Uterus (tissue), 4 donors: Measurements from ENCODE around the gene JPH2. TPM values are rescaled to one million over a fixed set of nuclear protein-coding genes. Genes with fewer than 3 reads are reported as not detected.

Experiments
- DNase-seq, 2 donors: peaks; one replicate each; pipeline ENCODE4 v3.0.0-alpha.2; 2019 to 2020
- H3K27ac ChIP-seq, 2 donors: fragments of 200-600 bp; sonication (generic); 1 replicate in 1 of 2; 2 replicates in 1 of 2; pipeline ENCODE4 v1.5.1; 2016 to 2018
- H3K27me3 ChIP-seq, 2 donors: fragments of 200-600 bp; sonication (generic); one replicate each; pipeline ENCODE4 v1.5.1; 2018 to 2019; ENCODE audit warnings: control low read depth in 1 of 2
- H3K36me3 ChIP-seq, 2 donors: fragments of 200-600 bp; sonication (generic); one replicate each; pipeline ENCODE4 v1.5.1; 2019; ENCODE audit warnings: control low read depth in 1 of 2
- H3K4me1 ChIP-seq, 2 donors: fragments of 200-600 bp; sonication (generic); one replicate each; pipeline ENCODE4 v1.5.1; 2018 to 2019; ENCODE audit warnings: control low read depth in 1 of 2
- H3K4me3 ChIP-seq, 2 donors: fragments of 200-600 bp; sonication (generic); 1 replicate in 1 of 2; 2 replicates in 1 of 2; pipeline ENCODE4 v1.5.1; 2018 to 2019; ENCODE audit warnings: mild to moderate bottlenecking in 1 of 2
- H3K9me3 ChIP-seq, 2 donors: fragments of 200-600 bp; sonication (generic); one replicate each; pipeline ENCODE4 v1.5.1; 2019; ENCODE audit warnings: control low read depth in 1 of 2
- POLR2A ChIP-seq, 2 donors: fragments of 450-650 bp; IDR thresholded peaks; one replicate each; pipeline ENCODE4 v1.6.1; 2016; ENCODE audit warnings: antibody characterized with exemption in 2 of 2, mild to moderate bottlenecking in 1 of 2, moderate library complexity in 1 of 2
- intact Hi-C: fragments of 100-400 bp; cut with DNase I; formaldehyde crosslinking; loops from one replicate; pipeline ENCODE4 v1.15.1; 2023; ENCODE audit warnings: low total_unique reads
- total RNA-seq, 4 donors: library from RNA; depleted of rRNA in 3 of 4; stranded (reverse); fragments of >200 nt in 3 of 4; gene quantifications; one replicate each; pipeline versions ENCODE4 v1.1.0 to v1.2.4, GENCODE V29; 2014 to 2023
- TF ChIP-seq, protein P1 (sequence below), 4 experiments: fragments of 200-600 bp in 2 of 4; fragments of 450-650 bp in 2 of 4; sonication (generic) in 2 of 4; IDR thresholded peaks; one replicate each; pipeline ENCODE4 v1.5.1; 2016 to 2019; ENCODE audit warnings: antibody characterized with exemption in 4 of 4, mild to moderate bottlenecking in 2 of 4, moderate library complexity in 1 of 4
- donor health status: DM: yes; HTN: yes; CAD: no.

The JPH2 gene
- total RNA-seq, 4 donors from 2014 or later = 17.6 to 133 (median 61.2) TPM

DNA sequence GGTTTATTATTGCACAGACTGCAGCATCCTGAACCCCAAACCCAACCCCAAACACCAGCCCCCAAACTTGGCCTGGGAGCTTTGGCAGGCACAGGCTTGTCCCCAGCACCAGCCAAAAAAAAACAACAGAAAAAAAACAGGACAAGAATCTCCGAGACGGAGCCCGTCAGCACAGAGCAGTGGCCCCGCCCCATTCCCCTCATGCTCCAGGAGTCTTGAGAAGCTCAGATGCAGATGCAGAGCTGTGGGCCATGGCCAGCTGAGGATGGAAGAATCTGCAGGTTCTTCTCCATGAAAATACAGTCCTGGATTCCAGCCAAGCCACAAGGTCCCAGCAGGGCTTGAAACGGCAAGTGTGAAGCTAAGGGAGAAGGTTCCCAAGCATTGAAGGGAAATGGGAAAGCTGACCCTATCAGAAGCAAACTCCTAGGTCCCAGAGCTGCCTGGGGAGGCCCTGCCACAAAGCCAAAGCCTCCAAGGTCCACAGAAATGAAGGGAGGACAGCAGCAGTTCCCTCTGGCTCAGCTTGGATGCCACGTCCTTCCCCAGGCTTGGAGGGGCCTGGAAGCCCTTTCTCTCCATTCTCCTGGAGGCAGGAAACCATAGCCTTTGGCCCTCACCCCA, 75.2 kb downstream of the JPH2 start:
- peak overlapping the region in 1 of 2 donors; percentile 74 for H3K27ac ChIP-seq
- H3K4me1 ChIP-seq = no peaks in the 10 kb centered on the region
- intact Hi-C loops = no loop called here

DNA sequence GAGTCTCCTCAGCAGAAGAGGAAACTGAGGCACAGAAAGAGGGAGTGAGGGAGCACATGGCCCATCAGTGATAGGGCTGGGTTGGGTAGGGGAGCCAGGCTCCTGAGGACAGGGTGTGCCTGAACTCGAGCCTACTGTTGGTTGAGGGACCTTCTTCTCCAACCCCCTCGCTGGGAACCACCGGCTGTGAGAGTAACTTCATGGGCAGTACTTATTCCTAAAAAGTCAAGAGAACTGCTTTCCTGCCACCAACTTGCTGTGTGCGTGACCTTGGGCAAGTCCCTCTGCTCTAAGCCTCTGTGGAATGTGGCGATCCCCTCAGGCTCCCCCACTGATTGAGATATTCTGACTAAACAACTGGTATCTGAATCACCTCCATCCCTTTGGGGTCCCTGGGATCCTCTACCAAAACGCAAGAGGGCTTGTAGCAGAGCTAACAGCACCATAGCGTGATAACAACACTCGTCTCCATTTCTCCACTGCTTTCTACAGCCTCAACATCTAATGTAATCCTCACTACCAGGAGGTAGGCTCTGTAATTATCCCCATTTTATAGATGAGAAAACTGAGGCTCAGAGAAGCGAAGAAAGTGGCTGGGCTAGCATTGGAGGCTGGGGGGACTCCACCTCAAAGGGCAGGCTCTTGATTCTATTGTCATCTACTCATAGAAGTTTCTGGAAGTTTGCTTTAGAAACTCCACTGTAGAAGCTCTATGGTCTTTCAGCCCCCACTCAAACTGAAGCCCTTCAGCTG, 76.0 kb downstream of the JPH2 start:
- H3K4me3 ChIP-seq = no peak overlapping the region
- no peaks in the 10 kb centered on the region for H3K4me1 ChIP-seq
- TF ChIP-seq, protein P1, sequence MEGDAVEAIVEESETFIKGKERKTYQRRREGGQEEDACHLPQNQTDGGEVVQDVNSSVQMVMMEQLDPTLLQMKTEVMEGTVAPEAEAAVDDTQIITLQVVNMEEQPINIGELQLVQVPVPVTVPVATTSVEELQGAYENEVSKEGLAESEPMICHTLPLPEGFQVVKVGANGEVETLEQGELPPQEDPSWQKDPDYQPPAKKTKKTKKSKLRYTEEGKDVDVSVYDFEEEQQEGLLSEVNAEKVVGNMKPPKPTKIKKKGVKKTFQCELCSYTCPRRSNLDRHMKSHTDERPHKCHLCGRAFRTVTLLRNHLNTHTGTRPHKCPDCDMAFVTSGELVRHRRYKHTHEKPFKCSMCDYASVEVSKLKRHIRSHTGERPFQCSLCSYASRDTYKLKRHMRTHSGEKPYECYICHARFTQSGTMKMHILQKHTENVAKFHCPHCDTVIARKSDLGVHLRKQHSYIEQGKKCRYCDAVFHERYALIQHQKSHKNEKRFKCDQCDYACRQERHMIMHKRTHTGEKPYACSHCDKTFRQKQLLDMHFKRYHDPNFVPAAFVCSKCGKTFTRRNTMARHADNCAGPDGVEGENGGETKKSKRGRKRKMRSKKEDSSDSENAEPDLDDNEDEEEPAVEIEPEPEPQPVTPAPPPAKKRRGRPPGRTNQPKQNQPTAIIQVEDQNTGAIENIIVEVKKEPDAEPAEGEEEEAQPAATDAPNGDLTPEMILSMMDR (IDR thresholded peaks at IDR 0.05) = no peak
- TF ChIP-seq POLR2A (IDR thresholded peaks at IDR 0.05) = no peak
- no peaks in the 10 kb centered on the region for H3K27me3 ChIP-seq
- H3K27ac ChIP-seq = peak overlapping the region in 1 of 2 donors; percentile 74
- H3K9me3 ChIP-seq = no peaks in the 10 kb centered on the region
- intact Hi-C loops = no loop called here
- DNase-seq = no peak
- no peaks in the 10 kb centered on the region for H3K36me3 ChIP-seq

More for the DNA sequence above, 75.2 kb downstream of the JPH2 start:
- TF ChIP-seq, protein P1 (IDR thresholded peaks at IDR 0.05) = no peak
- TF ChIP-seq POLR2A (IDR thresholded peaks at IDR 0.05) = no peak
- peak in 1 of 2 donors; percentile 62 for DNase-seq
- no peaks in the 10 kb centered on the region for H3K36me3 ChIP-seq
- H3K4me3 ChIP-seq = no peak overlapping the region
- no peaks in the 10 kb centered on the region for H3K9me3 ChIP-seq
- H3K27me3 ChIP-seq = no peaks in the 10 kb centered on the region

GRCh38 chr20:44109951-44110361, 77.0 kb downstream of the JPH2 start:
- no peaks in the 10 kb centered on the region for H3K4me1 ChIP-seq
- no peak for TF ChIP-seq POLR2A (IDR thresholded peaks at IDR 0.05)
- TF ChIP-seq, protein P1 (IDR thresholded peaks at IDR 0.05) = peak in 1 of 4 experiments; percentile 19
- peak in 1 of 2 donors; percentile 53 for DNase-seq
- H3K4me3 ChIP-seq = no peak overlapping the region
- H3K27ac ChIP-seq = peak overlapping the region in 1 of 2 donors; percentile 74
- no peaks in the 10 kb centered on the region for H3K27me3 ChIP-seq
- intact Hi-C loops = no loop called here
- no peaks in the 10 kb centered on the region for H3K36me3 ChIP-seq
- H3K9me3 ChIP-seq = no peaks in the 10 kb centered on the region

DNA sequence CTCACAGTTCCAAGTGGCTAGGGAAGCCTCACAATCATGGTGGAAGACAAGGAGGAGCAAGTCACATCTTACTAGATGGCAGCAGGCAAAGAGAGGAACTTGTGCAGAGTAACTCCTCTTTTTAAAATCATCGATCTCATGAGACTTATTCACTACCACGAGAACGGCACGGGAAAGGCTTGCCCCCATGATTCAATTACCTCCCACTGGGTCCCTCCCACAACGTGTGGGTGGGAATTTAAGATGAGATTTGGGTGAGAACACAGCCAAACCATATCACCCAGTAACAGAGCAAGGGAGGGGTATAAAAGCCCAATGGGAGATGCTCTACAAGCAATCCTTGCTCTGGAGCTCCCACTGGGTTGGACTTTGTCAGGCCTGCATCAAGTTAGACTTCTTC, 80.4 kb downstream of the JPH2 start:
- no peaks in the 10 kb centered on the region for H3K36me3 ChIP-seq
- intact Hi-C loops = no loop called here
- no peak for TF ChIP-seq POLR2A (IDR thresholded peaks at IDR 0.05)
- TF ChIP-seq, protein P1 (IDR thresholded peaks at IDR 0.05) = no peak
- no peaks in the 10 kb centered on the region for H3K9me3 ChIP-seq
- no peak overlapping the region for H3K27ac ChIP-seq
- no peaks in the 10 kb centered on the region for H3K4me1 ChIP-seq
- H3K27me3 ChIP-seq = no peaks in the 10 kb centered on the region
- no peak overlapping the region for H3K4me3 ChIP-seq
- peak in 1 of 2 donors; percentile 5 for DNase-seq
